HG02938 (cell line): ENCODE results near the gene TBC1D16.

Experiments
- ATAC-seq: cut with Tn5 transposase; IDR thresholded peaks from one replicate; pipeline ENCODE4 v1.9.1; 2021; ENCODE audit warnings: mild to moderate bottlenecking, moderate library complexity; ENCODE audit not compliant: unreplicated experiment

TBC1D16 gene

GRCh38 chr17:80035687-80035936 is at the start of gene TBC1D16:
Gene TBC1D16, minus strand, starts transcription at chr17:80035872. Its CDS starts 22,325 bp downstream, at chr17:80013547.
- ATAC-seq: no peak

- no peak for ATAC-seq
These were observed 49.1 kb upstream of the TBC1D16 start for GRCh38 chr17:80084773-80085172.

DNA sequence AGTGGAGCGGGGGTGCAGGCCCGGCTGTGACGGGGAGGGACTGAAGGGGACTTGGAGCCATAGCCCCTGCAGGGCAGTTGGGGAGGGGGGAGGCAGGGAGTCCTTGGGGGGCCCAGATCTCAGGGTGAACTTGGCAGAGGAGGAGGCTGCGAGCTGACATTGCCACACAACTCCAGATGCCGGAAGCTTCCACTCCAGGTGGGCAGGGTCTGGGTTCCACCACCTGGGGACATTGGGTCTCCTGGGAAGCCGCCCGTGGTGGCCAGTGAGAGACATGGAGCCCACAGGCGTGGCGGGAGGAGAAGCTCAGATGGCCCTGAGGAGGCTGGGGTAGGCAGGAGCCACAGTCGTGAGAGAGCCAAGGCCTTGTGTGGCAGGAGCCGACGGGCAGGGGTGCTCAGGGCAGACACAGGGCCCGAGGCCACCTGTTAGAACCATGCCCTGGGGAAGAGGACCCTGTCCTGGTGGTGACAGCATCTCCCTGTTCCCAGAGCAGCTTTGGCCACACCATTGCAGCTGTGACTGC is 47.5 kb upstream of the TBC1D16 start:
- no peak for ATAC-seq

DNA sequence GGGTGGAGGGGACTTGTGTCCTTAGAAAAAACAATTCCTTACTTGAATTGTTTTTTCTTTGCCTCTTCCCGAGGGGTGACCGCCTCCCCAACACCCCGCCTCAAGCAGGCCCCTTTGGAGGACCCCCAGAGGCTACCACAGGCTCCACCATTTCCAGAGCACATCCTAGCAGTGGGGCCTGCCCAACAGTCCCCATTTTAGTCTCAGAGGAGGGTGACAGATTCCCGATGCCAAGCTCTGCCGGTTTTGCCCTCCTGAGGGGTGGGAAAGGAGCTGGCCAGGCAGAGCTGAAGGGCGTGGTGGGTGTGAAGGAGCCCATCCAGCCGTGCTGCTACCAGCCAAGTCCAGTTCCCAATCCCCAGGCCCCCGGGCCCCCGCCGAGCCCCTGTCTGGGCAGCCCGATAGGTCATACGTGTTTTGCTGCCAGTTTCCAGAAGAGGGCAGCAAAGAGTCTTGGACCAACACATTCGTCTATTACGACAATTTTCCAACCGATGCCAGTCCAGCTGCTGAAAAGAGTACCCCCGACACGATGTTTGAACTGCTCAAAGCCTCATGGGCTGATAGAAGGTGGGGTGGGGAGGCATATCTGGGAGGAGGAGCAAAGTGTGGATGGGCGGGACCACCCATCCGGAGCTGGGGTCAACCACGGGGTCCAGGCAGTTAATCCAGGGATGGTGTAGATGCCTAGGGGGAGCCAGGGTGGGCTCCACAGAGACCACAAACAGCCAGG is 46.9 kb upstream of the TBC1D16 start:
- no peak for ATAC-seq

- ATAC-seq: no peak
These were observed 45.9 kb upstream of the TBC1D16 start for GRCh38 chr17:80081596-80081995.

DNA sequence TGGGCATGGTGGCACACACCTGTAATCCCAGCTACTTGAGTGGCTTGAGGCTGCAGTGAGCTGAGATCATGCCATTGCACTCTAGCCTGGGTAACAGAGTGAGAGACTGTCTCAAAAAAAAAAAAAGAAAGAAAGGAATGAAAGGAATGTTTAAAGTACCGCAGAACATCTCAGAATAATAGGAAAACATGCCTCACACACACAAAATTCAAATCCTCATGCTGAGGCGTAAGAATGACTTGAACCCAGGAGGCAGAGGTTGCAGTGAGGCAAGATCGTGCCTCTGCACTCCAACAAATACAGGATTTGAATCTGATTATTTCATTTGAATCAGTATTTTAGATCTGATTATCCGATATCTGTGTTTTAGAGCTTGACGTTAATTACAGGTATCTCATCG is 44.4 kb upstream of the TBC1D16 start:
- no peak for ATAC-seq

DNA sequence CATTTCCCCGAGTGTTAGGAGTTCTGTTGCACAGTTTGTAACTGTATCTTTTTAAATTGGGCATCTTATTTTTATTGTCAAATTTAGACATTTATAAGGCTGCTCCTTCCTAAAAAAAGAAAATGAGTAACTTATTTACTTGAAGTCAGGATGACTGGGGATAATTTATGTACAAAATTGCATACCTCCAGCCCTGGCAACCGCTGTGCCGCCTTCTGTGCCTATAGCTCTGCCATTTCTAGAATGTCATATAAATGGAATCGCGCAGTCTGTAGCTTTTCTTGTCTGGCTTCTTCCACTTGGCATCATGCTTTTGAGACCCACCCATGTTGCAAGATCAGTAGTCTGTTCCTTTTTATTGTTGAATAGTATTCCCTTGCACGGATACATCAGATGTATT is 36.7 kb upstream of the TBC1D16 start:
- ATAC-seq: no peak

DNA sequence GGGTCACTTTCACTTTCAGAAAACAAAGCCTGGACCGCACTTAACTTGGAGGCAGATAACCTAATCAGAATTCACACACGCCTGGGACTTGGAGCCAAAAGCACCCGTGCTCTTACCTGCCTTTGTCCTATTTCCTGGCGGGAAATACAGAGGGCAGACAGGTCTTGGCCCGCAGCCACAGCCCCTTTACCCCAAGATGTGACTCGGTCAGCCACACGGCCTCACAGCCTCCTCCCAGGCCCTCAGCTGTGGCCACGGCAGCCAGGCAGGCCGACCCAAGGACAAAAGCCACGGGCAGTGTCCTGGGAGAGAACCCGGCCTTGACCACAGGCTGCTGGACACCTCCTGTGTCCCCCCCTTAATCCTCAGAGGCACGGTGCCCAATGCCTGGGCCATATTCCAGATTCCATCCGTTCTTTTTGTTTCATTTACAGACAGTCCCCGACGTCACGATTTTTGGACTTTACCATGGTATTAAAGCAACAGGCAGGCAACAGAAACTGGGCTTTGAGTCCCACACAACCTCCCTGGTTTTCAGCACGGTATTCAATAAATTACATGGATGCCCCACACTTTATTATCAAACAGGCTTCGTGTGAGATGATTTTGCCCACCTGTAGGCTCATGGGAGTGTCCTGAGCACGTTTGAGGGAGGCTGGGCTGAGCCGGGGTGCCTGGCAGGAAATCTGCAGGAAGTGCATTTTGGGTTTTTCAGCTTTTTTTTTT is 35.6 kb upstream of the TBC1D16 start:
- no peak for ATAC-seq

- ATAC-seq: no peak
These were observed 34.9 kb upstream of the TBC1D16 start for GRCh38 chr17:80070375-80071115.

GRCh38 chr17:80068301-80069222 is 32.9 kb upstream of the TBC1D16 start:
- ATAC-seq: no peak

DNA sequence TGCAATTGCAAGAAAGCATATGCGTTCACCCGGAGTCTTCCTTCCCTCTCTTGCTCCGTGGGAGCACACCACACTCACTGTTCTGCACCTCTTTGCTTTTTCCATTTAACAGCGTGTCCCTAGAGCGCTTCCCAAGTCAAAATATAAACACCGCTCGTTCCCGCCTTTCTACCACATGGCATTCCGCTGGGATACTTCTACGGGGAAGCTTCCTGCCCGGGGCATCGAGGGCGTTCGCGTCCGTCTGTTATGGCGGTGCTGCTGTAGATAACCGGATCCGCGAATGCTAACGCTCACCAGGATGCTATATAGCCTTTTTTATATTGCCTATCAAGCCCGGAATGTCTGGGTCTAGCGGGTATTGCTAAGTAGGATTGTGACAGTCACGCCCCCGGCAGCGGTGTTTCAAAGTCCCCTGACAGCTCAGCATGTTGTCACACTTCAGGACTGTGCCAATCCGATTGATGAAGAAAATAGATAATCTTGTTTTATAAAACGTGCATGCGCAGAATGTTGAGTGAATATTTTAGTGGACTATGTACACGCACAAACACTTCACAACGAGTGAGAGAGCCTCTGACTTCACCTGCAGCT is 31.8 kb upstream of the TBC1D16 start:
- ATAC-seq: no peak

- ATAC-seq: no peak
These were observed 30.0 kb upstream of the TBC1D16 start for GRCh38 chr17:80065478-80066170.

DNA sequence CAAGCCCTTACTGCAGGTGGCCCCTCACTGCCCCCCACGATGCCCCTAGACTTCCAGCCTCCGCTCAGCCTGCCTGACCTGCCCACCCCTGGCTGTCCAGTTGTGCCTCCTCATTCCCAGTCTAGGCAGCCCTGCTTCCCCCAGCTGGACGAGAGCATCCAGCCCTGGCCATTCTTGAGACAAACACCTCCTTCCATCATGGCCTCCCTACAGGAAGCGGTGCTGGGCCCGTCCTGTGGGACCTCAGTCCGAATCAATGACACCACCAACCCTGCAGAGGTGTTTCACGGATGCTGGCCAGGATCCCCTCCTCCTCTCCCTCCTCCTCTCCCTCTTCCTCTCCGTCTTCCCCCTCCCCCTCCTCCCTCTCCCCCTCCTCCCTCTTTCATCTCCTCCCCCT is 29.0 kb upstream of the TBC1D16 start:
- ATAC-seq: no peak

DNA sequence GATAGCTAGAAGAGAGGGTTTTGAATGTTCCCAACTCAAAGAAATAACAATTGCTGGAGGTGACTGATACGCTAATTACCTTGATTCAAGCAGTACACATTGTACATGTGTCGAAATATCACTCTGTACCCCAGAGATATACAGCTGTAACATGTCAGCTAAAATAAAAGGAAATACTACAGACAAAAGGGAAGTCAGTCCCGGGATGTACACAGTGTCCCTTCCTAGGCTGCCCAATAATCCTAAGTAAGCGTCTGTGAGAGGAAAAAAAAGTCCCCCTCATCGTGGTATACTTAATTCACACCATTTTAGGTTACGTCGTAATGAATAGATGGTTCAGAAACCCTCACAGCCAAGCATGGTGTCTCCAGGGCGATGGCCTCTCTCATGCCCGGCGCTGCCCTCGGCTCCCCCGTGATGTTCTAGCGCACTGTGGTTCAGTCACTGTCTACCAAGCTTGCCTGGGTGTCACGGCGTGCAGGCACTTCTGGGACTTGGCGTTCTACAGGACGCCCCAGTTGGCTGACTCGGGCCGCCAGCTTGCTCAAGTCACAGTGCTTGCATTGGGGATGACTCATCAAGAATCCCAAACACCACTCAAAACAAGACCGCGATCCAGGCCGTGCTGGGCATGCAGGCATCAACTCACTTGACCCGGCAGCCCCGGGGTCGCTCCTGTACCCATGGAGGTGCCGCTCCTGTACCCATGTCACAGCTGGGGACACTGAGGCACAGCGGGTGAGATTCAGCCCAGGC is 28.3 kb upstream of the TBC1D16 start:
- ATAC-seq: no peak

DNA sequence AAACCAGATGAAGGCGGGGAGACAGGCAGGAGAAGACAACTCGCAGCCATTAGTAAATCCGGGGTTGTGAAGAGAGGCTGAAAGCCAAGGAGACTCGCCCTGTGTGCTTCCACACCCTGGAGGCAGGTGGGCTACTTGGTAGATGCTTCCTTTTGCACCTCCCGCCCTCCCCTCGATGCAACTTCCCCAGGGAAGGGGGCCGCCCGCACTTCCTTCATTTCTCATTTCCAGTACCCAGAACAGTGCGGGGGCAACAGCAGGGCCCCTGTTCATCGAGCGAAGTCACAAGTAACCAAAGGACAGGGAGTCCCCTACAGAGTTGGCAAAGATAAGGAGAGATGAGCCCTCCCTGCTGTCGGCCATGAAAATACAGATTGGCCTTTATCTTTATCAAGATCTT is 25.7 kb upstream of the TBC1D16 start:
- no peak for ATAC-seq

- ATAC-seq: no peak
These were observed 25.0 kb upstream of the TBC1D16 start for GRCh38 chr17:80060644-80061043.

GRCh38 chr17:80058311-80058955 is 22.8 kb upstream of the TBC1D16 start:
- no peak for ATAC-seq

GRCh38 chr17:80055597-80055996 is 19.9 kb upstream of the TBC1D16 start:
- no peak for ATAC-seq

DNA sequence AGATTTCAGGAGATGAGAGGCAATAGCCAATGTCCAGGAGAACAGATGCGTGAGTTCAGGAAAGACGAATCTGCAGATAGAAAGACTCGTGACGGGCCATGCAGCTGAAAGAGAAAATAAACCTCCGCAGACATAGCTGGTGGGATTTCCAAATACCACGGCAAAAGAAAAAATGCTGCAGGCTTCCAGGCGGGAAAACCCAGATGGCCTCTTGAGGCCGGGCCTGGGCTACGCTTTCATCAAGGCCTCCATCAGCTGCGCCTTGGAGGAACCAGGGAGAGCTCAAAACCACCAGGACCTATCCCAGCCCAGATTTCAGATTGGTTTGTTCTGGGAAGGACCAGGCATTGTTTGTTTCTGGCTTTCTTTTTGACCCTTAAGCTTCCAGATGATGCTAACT is 17.4 kb upstream of the TBC1D16 start:
- ATAC-seq: no peak
